ENCODE data around the gene VSTM2B. TPM values are rescaled to one million over a fixed set of nuclear protein-coding genes. Genes with fewer than 3 reads are reported as not detected.

Gene VSTM2B
- total and polyA plus RNA-seq, 7 experiments from 2014 or later: 0.24 TPM; not detected in 6

DNA sequence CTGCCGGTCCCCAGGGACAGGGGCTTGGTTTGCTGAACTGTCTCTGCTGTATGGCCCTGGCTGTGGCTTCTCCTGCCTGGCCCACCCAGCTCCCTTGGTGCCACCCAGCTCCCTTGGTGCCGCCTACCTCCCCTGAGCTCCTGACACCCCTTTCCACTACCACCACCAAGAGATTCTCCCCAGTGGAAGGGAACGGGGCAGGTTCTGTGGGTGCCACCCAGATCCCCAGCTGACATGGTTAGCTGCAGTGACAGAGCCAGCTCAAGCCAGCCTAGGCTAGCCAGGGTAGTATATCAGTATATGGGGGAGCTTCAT is 51.8 kb downstream of the VSTM2B start:
- ChIA-PET CTCF (interaction anchor here (0.5 kb wide), 1 partner anchor 15 kb away, joined by 3 read pairs; no protein-coding TSS in a partner anchor), POLR2A (no interaction called here)
- Mint-ChIP-seq H3K9me3 (peaks cover 0 to 13% (median 6%) of the 10 kb centered on the region in 11 donors), H3K27me3 (peaks cover 32 to 58% (median 45%) of the 10 kb centered on the region in 5 donors), H3K4me3 (no peak overlapping the region), H3K4me1 (peaks cover 0 to 14% (median 0%) of the 10 kb centered on the region in 7 donors), H3K27ac (no peak overlapping the region), H3K36me3 (peaks cover 0 to 9% (median 6%) of the 10 kb centered on the region in 5 donors)
- no peaks in the 10 kb centered on the region for H3K4me1 ChIP-seq (ENCODE audit: control insufficient read depth in 2 of 2, insufficient read depth in 2 of 2, low read length in 2 of 2)
- ATAC-seq: no peak
- H3K36me3 ChIP-seq (ENCODE audit: control insufficient read depth in 2 of 3, insufficient read depth in 3 of 3, low read length in 3 of 3): no peaks in the 10 kb centered on the region
- DNase-seq: no peak
- intact Hi-C loops (cut with micrococcal nuclease): no loop called here
- H3K27me3 ChIP-seq (ENCODE audit: control insufficient read depth in 2 of 2, insufficient read depth in 2 of 2, low read length in 2 of 2): no peaks in the 10 kb centered on the region
- no peak overlapping the region for H3K4me3 ChIP-seq (ENCODE audit: low read length)
- no peak overlapping the region for H3K27ac ChIP-seq (ENCODE audit: low read depth, low read length)
- H3K9me3 ChIP-seq (ENCODE audit: control insufficient read depth in 2 of 3, low read length in 3 of 3): no peaks in the 10 kb centered on the region

DNA sequence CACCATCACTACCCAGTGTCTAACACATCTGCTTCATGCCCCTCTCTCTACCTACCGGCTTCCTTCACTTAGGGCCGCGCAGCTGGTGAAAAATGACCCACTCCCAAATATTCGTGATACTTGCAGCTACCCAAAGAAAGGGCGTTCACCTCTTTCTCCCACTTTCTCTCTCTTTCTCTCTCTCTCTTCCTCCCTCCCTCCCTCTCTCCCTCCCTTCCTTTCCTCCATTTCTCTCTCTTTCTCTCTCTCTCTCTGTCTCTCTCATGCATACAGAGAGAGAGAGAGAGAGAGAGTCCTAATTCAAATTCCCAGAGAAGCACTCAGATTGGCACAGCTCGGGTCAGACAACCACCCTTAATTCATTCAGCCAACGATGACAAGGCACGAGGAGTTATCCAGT is 52.6 kb downstream of the VSTM2B start:
- no peaks in the 10 kb centered on the region for H3K9me3 ChIP-seq (ENCODE audit: control insufficient read depth in 2 of 3, low read length in 3 of 3)
- H3K36me3 ChIP-seq (ENCODE audit: control insufficient read depth in 2 of 3, insufficient read depth in 3 of 3, low read length in 3 of 3): no peaks in the 10 kb centered on the region
- H3K4me1 ChIP-seq (ENCODE audit: control insufficient read depth in 2 of 2, insufficient read depth in 2 of 2, low read length in 2 of 2): no peaks in the 10 kb centered on the region
- H3K4me1 Mint-ChIP-seq: peaks cover 0 to 15% (median 0%) of the 10 kb centered on the region in 7 donors
- ChIA-PET POLR2A (no interaction called here), CTCF (interaction anchor here (0.5 kb wide), 1 partner anchor 15 kb away, joined by 3 read pairs; no protein-coding TSS in a partner anchor)
- no peak overlapping the region for H3K27ac ChIP-seq (ENCODE audit: low read depth, low read length)
- H3K4me3 ChIP-seq (ENCODE audit: low read length): no peak overlapping the region
- H3K4me3 Mint-ChIP-seq: no peak overlapping the region
- no peak overlapping the region for H3K27ac Mint-ChIP-seq
- no peak for DNase-seq
- ATAC-seq: no peak
- H3K27me3 Mint-ChIP-seq: peaks cover 31 to 58% (median 41%) of the 10 kb centered on the region in 5 donors
- peaks cover 0 to 9% (median 6%) of the 10 kb centered on the region in 5 donors for H3K36me3 Mint-ChIP-seq
- intact Hi-C loops (cut with micrococcal nuclease): no loop called here
- no peaks in the 10 kb centered on the region for H3K27me3 ChIP-seq (ENCODE audit: control insufficient read depth in 2 of 2, insufficient read depth in 2 of 2, low read length in 2 of 2)
- H3K9me3 Mint-ChIP-seq: peaks cover 0 to 13% (median 6%) of the 10 kb centered on the region in 11 donors

DNA sequence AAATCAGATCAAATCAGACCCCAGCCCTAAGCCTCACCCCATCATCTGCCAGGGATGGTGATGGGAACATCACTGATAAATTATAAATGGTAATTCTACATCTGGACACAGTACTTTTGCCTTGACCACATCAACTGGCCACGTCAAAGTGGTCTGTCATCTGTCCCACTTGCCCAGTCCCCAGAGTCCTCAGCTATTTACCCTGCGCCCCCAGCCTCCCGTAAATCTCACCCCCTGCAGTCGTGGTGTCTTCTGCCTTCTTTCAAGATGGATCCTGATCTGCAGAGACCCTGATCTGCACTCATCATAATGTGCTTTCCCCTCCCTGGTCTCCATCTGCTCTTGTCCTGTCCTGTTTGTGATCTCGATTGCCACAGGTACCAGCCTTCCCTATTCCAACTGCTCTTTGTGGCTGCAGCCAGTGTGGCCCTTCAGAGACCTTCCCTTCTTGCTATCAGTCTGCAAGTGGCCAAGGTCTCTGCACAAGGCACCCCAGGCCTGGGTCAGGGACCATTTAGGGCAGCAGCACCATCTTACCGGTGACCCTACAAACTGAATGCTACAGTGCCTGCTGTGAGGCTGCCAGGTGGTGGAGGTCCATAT is 53.6 kb downstream of the VSTM2B start:
- Histone ChIP-seq H3K27me3 (ENCODE audit: control insufficient read depth in 2 of 2, insufficient read depth in 2 of 2, low read length in 2 of 2) (no peaks in the 10 kb centered on the region), H3K4me1 (ENCODE audit: control insufficient read depth in 2 of 2, insufficient read depth in 2 of 2, low read length in 2 of 2) (no peaks in the 10 kb centered on the region), H3K27ac (ENCODE audit: low read depth, low read length) (no peak overlapping the region), H3K9me3 (ENCODE audit: control insufficient read depth in 2 of 3, low read length in 3 of 3) (no peaks in the 10 kb centered on the region), H3K36me3 (ENCODE audit: control insufficient read depth in 2 of 3, insufficient read depth in 3 of 3, low read length in 3 of 3) (no peaks in the 10 kb centered on the region), H3K4me3 (ENCODE audit: low read length) (no peak overlapping the region)
- ChIA-PET POLR2A (no interaction called here), CTCF (no interaction called here)
- Mint-ChIP-seq H3K4me3 (no peak overlapping the region), H3K27ac (no peak overlapping the region), H3K27me3 (peaks cover 27 to 59% (median 35%) of the 10 kb centered on the region in 5 donors), H3K9me3 (peaks cover 0 to 13% (median 7%) of the 10 kb centered on the region in 11 donors), H3K36me3 (peaks cover 0 to 9% (median 6%) of the 10 kb centered on the region in 5 donors), H3K4me1 (peaks cover 0 to 23% (median 0%) of the 10 kb centered on the region in 7 donors)
- no peak for ATAC-seq
- DNase-seq: peak in 1 of 9 donors; percentile 10
- intact Hi-C loops (cut with micrococcal nuclease): no loop called here

DNA sequence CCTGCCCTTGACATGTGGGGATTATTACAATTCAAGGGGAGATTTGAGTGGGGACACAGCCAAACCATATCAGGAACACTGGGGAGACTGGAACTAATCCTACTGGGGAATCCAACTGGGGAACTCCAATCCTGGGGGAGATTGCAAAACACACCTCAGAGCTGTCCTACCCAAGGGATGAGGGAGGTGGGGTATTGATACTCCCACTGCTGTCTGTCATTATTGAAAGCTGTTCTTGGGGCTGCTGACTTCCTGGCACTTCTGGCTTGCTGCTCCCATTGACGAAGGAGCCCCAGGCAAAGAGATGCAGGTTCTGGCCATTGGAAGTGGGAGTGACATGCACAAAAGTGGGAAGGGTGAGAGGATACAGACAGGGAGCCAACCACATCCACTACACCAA is 55.6 kb downstream of the VSTM2B start:
- Mint-ChIP-seq H3K4me3 (no peak overlapping the region), H3K4me1 (peaks cover 0 to 20% (median 0%) of the 10 kb centered on the region in 7 donors)
- POLR2A ChIA-PET: no interaction called here

DNA sequence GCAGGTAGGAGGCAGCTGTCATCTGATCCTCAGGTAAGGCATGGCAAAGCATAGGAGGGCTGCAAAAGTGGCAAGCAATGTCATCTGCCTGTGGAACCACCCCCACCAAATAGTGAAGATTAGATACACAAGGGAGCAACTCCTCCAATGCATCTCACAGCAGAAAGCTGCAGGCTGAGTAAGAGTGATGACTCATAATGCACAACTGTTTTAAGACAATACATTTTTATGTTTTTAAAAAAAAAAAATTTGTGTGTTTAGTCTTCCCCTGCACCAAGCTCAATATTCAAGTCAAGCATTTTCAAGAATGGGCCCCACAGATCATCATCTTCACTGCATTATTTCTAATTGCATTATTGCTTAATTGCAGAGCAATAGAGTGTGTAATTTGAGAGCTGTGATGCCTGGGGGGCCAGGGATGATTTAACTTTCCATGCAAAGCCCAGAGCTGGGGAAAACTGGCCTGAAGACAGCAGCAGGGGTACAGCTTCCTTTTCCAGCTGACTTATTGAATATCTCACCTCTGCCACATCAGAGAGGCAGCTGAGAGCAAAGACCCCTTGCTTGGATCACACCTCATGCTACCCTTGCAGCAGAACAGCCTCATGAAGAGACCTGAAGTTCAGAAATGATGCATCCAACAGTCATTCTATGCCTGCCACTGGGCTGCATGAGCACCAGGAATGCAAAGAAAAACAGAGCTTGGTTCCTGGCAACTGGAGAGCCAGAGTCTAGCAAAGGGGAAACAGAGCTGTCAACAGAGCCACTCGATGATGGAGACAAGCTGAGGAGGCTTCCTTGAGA is 57.6 kb downstream of the VSTM2B start:
- Mint-ChIP-seq H3K27me3 (peaks cover 12 to 45% (median 29%) of the 10 kb centered on the region in 5 donors), H3K4me1 (peaks cover 0 to 30% (median 0%) of the 10 kb centered on the region in 7 donors), H3K4me3 (peak overlapping the region in 1 of 10 donors; percentile 1), H3K27ac (peak overlapping the region in 1 of 9 donors; percentile 7), H3K9me3 (peaks cover 0 to 13% (median 7%) of the 10 kb centered on the region in 11 donors), H3K36me3 (peaks cover 0 to 9% (median 6%) of the 10 kb centered on the region in 5 donors)
- CTCF ChIA-PET: no interaction called here
- no peak overlapping the region for H3K4me3 ChIP-seq (ENCODE audit: low read length)
- intact Hi-C loops (cut with micrococcal nuclease): no loop called here
- POLR2A ChIA-PET: no interaction called here
- ATAC-seq: no peak
- no peaks in the 10 kb centered on the region for H3K9me3 ChIP-seq (ENCODE audit: control insufficient read depth in 2 of 3, low read length in 3 of 3)
- H3K4me1 ChIP-seq (ENCODE audit: control insufficient read depth in 2 of 2, insufficient read depth in 2 of 2, low read length in 2 of 2): peaks cover 0 to 9% of the 10 kb centered on the region in 2 donors
- no peaks in the 10 kb centered on the region for H3K36me3 ChIP-seq (ENCODE audit: control insufficient read depth in 2 of 3, insufficient read depth in 3 of 3, low read length in 3 of 3)
- H3K27ac ChIP-seq (ENCODE audit: low read depth, low read length): no peak overlapping the region
- DNase-seq: no peak
- no peaks in the 10 kb centered on the region for H3K27me3 ChIP-seq (ENCODE audit: control insufficient read depth in 2 of 2, insufficient read depth in 2 of 2, low read length in 2 of 2)

More for the DNA sequence above, 55.6 kb downstream of the VSTM2B start:
- Mint-ChIP-seq H3K9me3 (peaks cover 0 to 13% (median 7%) of the 10 kb centered on the region in 11 donors), H3K36me3 (peaks cover 0 to 9% (median 6%) of the 10 kb centered on the region in 5 donors), H3K27ac (no peak overlapping the region), H3K27me3 (peaks cover 13 to 47% (median 25%) of the 10 kb centered on the region in 5 donors)
- no peaks in the 10 kb centered on the region for H3K4me1 ChIP-seq (ENCODE audit: control insufficient read depth in 2 of 2, insufficient read depth in 2 of 2, low read length in 2 of 2)
- no peak overlapping the region for H3K27ac ChIP-seq (ENCODE audit: low read depth, low read length)
- DNase-seq (no peak), ATAC-seq (no peak)
- H3K27me3 ChIP-seq (ENCODE audit: control insufficient read depth in 2 of 2, insufficient read depth in 2 of 2, low read length in 2 of 2): no peaks in the 10 kb centered on the region
- CTCF ChIA-PET: no interaction called here
- H3K36me3 ChIP-seq (ENCODE audit: control insufficient read depth in 2 of 3, insufficient read depth in 3 of 3, low read length in 3 of 3): no peaks in the 10 kb centered on the region
- intact Hi-C loops (cut with micrococcal nuclease): no loop called here
- H3K4me3 ChIP-seq (ENCODE audit: low read length): no peak overlapping the region
- H3K9me3 ChIP-seq (ENCODE audit: control insufficient read depth in 2 of 3, low read length in 3 of 3): no peaks in the 10 kb centered on the region

DNA sequence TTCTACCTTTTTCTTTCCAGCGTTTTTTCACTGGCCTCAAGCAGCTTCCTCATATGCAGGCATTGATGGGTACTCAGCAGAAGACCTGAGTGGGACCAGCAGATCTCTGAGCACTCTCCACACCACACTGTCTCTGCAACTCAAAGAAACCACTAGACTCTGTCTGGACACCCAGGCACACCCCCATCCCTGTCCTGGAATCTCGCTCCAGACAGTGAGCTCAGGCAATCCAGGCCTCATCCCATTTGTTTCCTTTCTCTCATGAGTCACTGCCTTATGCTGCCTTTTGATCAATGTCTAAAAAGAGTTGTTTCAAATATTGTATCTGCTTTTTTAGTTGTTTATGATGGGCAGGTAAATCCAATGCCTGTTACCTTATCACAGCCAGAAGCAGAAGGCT is 60.6 kb downstream of the VSTM2B start:
- Histone ChIP-seq H3K4me1 (ENCODE audit: control insufficient read depth in 2 of 2, insufficient read depth in 2 of 2, low read length in 2 of 2) (peaks cover 0 to 9% of the 10 kb centered on the region in 2 donors), H3K9me3 (ENCODE audit: control insufficient read depth in 2 of 3, low read length in 3 of 3) (no peaks in the 10 kb centered on the region), H3K27ac (ENCODE audit: low read depth, low read length) (no peak overlapping the region), H3K4me3 (ENCODE audit: low read length) (no peak overlapping the region), H3K27me3 (ENCODE audit: control insufficient read depth in 2 of 2, insufficient read depth in 2 of 2, low read length in 2 of 2) (no peaks in the 10 kb centered on the region), H3K36me3 (ENCODE audit: control insufficient read depth in 2 of 3, insufficient read depth in 3 of 3, low read length in 3 of 3) (no peaks in the 10 kb centered on the region)
- ChIA-PET POLR2A (no interaction called here), CTCF (no interaction called here)
- Mint-ChIP-seq H3K27ac (peak overlapping the region in 2 of 9 donors; percentile 6 to 88), H3K9me3 (peaks cover 0 to 15% (median 4%) of the 10 kb centered on the region in 11 donors), H3K4me3 (peak overlapping the region in 1 of 10 donors; percentile 32), H3K4me1 (peaks cover 0 to 33% (median 0%) of the 10 kb centered on the region in 7 donors), H3K27me3 (peaks cover 19 to 38% (median 33%) of the 10 kb centered on the region in 5 donors), H3K36me3 (peaks cover 0 to 7% (median 3%) of the 10 kb centered on the region in 5 donors)
- ATAC-seq (no peak), DNase-seq (no peak)
- intact Hi-C loops (cut with micrococcal nuclease): loop anchor here in 1 of 2 donors (5.0 kb wide), 1 partner anchor 59 kb away; the partner anchor contains the start of gene VSTM2B

All from naive thymus-derived CD4-positive, alpha-beta T cell (primary cell).